Stimulated activated CD4-positive, alpha-beta T cell treated with anti-CD3 and anti-CD28 coated beads, Interleukin-4, amount 100 ng/mL, for 24 hours (primary cell): ENCODE data around the gene PBXIP1.
"Not testable (repeated sequence)": the region's sequence is repeated elsewhere in the genome, so short reads cannot be mapped to it uniquely, and the experiment has no call there.

ENCODE experiments used
- DNase-seq: peaks from one replicate; pipeline ENCODE4 v3.0.0-alpha.2; 2020

PBXIP1 gene

GRCh38 chr1:154955718-154956543 lies at the start of gene PBXIP1:
PBXIP1 (minus strand) TSS chr1:154956099; CDS start chr1:154953721, 2,378 bp downstream.
- DNase-seq, result peak; percentile 87

- DNase-seq, result peak; percentile 31
These were observed 49.4 kb upstream of the PBXIP1 start for GRCh38 chr1:155005076-155006011.

- DNase-seq, result no peak
These were observed 48.6 kb upstream of the PBXIP1 start for GRCh38 chr1:155004352-155005075.

DNA sequence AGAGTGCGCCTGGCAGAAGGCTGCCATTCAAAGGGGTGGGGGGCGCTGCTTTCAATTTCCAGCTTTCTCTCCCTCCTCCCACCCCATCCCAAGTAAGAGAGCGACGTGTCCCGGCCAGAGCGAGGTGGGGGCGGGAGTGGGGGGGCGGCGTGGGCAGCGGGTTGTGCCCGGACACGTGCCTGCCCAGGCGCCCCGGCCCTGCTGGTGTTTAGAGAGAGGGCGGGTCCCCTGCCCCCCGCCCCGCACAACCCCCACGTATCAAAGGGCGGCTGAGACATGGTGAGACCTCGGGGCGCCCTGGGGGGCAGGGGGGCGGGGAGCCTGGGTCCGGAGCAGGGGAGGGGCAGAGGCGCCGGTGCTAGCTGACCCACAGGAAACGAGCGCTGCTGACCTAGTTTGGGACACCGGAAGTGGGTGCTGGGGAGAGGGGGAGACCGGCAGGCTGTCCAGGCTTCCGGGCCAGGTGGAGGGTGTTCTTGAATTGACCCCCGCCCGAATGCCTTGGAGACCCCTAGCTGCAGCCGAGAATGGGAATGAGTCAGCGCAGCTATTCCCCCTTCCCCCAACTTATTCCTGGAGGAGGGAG lies 48.0 kb upstream of the PBXIP1 start:
- no peak for DNase-seq

DNA sequence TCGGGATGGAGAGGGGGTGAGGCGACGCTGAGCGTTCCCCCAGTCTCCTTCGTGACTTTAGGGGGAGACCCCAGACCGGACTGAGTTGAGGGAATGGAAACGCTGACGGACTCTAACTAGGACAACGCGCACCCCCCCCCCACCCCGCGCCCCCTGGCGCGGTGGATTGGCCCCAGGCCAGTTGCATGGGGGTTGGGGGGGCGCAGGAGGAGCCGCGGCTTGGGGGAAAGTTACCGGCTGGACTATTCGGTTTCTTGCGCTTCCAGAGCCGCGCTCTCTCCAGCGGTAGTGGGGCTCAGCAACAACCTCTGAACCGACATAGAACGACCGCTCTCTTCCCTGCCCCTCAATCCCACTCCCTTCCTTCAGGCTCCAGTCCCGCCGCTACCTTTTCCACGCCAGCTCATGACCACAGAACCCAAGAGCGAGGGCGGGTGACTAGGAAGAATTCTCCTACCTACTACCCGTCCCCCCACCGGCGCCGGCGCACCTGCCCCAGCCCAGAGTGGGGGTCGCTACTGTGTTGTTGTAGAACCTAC lies 47.4 kb upstream of the PBXIP1 start:
- peak; percentile 35 for DNase-seq

DNA sequence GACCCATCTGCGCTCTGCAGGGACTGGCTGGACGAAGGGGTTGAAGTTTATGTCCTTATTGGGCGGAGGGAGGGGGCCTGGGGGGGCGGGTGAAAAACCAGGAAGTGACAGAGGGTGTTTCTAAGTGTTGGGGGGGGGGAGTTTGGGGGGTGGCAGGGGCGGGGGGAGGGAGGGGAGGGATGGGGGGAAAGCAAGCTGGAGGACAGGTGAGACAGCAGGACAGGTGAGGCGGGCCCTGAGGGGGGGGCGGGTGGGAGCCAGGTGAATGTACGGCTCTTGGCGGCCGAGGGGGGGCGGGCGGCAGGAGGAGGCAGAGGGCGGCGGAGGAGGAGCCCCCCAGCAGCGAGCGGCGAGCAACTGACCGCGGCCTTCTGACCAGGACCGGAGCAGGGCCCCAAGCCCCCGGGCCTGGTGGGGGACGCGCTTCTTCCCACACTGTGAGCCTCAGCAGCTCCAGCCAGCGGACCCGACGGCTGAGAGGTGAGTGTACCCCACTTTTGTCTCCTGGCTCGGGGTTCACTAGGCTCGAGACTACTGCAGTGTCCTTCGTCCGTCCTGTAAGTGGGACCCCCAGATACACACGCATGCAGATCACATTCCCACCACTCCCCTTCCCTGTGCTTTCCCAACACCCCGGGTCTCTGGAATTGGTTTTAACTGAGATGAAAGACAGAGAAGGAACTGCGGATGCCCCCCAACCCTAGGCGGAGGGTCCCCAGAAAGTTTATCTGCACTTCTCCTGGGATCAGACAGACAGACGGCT lies 46.7 kb upstream of the PBXIP1 start, which contains the start of gene ZBTB7B:
Gene ZBTB7B, plus strand, starts transcription at position 339 of the 763 bp plus-strand sequence. CDS start 11,859 bp downstream, outside the sequence.
- DNase-seq, result no peak

DNA sequence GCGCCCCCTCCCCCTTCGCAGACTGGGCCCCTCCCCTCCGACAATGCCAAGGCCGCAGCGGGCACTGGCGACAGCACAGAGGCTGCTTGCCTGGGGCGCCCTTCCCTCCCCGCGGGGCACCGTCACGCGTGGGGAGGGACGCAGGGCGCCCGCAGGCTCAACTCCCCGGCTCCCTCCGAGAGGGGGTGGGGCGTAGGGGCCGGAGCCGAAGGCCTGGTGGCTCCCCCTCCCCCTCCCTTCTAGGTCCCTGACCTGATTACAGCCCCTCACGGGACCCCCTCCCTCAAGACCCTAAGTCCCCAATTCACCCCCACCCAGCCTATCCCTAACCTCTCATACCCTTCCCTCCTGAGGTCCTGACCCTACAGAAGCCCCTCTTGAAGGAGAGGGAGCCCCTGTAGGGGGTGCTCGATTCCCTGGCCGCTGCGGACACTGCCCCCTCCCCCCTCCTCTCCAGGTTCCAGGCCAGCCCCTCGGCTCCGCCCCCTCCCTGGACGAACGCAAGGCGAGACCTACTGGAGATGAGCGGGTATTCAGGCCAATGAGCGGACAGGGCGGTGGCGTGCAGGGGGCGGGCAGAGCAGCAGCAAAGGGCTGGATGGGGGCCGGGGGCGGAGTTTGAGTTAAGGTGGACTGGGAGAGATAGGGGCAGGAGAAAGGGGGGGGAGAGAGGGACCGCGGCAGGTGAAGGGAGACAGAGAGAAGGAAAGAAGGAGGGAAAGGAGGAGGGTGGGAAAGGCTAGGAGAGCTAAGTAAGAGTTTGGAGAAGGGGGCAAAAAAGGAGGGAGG lies 46.0 kb upstream of the PBXIP1 start:
- DNase-seq, result peak; percentile 99

- no peak for DNase-seq
These were observed 45.5 kb upstream of the PBXIP1 start for GRCh38 chr1:155001425-155001674.

DNA sequence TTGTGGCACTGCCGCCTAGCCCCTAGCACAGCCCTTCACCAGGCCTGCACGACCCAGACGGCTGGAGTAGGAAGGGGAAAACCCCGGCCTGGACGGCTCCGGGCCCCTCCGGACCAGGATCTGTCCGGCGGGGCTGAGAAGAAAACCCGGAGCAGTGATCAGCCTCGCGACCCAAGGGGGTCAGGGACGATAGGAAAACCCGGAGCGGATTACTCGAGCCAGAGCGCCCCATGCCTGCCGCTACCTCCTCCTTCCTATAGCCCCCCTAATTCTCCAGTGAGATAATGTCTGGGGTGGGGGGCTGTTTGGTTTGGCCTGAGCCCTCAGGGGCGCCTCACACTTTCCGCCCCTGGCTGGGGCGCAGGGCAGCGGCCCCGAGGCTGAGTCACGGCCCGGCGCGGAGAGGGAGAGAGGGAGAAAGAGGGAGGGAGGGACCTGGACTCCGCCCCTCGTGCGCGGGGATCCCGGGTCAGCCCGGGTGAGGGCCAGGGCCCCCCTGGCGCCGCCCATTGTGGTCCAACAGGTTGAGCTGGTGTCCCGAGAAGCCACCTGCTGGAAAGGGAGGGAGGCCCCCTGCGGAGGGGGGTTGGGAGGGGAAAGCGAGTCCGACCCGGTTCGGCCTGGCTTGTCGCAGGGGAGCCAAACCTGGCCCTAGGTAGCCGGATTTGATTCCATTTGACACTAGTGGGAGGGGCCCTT lies 45.0 kb upstream of the PBXIP1 start:
- peak; percentile 82 for DNase-seq

DNA sequence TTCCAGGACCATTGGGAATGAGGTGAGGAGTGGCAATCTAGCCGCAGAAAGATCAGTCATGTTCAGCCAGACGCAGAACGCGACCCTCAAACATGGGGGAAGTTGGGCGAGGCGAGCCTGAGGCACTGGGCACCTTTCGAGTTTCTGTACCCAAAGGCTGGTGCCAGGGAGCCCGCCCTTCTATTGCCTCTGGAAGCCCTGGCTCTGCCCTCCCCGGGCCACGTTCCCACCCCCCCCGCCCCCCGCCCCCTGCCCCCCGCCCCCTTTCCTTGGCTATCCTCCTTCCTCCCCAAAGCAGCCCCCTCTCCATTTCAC lies 44.5 kb upstream of the PBXIP1 start:
- no peak for DNase-seq

DNA sequence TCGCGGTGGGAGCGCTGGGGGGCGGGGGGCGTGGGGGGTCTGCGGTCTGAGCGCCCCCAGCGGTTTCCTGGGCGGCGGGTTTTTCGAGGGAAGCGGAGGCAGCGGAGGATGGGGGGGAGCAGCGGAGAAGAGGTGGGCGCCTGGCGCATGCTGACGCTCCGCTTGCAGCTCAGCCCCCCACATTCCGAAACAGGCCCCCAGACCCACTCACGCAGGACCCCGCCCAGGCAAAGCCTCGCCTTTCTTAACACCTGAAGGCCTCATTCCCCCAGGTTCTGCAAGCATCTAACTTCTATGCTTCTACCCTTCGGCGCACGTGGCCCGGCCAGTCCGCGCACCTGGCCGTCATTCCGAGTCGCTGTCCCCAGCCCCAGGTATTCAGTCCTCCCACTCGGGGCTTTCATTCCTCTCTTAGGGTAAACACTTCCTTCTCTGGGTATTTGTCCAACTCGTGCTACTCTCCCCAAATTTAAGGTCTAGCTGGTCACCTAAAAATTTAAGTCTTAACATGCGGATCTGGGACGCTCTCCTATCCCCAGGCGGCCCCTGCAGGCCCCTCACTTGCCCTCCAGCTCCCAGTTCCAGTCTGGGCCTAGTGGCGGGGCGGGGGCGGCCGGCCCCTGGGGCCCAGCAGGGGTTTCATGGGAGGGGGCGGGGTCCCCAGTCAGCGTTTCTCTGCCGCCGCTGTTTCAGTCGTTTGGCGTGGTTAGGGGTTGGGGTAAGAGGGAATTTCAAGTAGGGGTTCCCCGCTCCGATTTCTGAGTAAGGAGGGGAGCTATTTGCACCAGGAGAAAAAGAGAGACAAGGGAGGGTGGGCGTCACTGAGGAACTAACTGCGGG lies 43.9 kb upstream of the PBXIP1 start:
- DNase-seq, result peak; percentile 66

GRCh38 chr1:154998818-154999570 lies 43.1 kb upstream of the PBXIP1 start:
- DNase-seq, result peak; percentile 76

- no peak for DNase-seq
These were observed 42.4 kb upstream of the PBXIP1 start for GRCh38 chr1:154998201-154998780.

- DNase-seq, result no peak
These were observed 41.2 kb upstream of the PBXIP1 start for GRCh38 chr1:154996966-154997701.

DNA sequence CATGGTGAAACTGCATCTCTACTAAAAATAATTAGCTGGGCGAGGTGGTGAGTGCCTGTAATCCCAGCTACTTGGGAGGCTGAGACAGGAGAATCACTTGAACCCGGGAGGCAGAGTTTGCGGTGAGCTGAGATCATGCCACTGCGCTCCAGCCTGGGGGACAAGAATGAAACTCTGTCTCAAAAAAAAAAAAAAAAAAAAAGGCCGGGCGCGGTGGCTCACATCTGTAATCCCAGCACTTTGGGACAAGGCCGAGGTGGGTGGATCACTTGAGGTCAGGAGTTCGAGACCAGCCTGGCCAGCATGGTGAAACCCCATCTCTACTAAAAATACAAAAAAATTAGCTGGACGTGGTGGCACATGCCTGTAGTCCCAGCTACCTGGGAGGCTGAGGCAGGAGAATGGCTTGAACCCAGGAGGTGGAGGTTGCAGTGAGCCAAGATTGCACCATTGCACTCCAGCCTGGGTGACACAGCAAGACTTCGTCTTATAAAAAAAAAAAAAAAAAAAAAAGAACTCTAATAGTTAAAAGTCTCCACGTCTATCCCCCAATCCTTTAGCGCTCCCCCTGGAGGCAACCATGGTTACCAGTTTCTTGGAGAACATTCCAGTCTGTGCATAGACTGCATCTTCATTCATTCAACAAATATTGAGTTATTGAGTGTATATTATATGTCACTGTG lies 39.5 kb upstream of the PBXIP1 start:
- not testable (repeated sequence) for DNase-seq

DNA sequence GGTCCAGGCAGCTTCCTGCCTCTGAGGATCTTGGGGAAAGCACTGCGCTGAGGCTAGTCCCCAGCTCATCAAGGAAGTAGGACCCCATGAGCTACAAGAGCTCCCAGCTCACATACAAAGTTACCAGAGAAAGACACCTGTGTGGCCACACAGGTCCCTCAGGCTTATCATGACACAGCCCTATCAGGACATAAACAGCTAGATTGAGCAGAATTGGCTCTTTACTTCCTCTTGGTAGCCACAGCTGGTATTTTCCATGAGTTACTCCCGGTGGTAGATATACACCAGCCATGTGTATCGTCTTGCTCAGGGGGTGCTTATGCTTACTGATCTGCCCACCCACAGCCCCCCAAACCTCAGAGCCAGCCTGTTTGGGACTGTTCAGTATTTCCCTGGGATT lies 38.7 kb upstream of the PBXIP1 start:
- DNase-seq, result no peak

DNA sequence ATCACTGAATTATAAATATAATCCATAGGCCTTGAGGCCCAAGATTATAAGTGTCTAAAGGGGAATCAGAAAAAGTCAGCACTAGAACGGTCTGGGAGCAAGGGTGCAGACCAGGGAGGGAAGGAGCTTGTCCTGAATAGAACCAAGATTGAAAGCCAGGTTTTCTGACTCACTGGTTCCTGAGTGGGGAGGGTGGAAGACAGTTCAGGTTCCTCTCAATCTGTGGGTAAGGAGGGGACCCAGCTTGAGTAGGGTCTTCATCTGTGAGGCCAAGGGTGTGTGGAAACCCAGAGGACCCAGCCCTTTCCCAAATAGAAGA lies 38.3 kb upstream of the PBXIP1 start:
- no peak for DNase-seq
